DND-41 (cell line): ENCODE results near the gene PEX14.

Experiments
- ATAC-seq: fragments of 200-7000 bp; cut with Tn5 transposase; 3 replicates; pipeline ENCODE4 v1.9.1; 2021; ENCODE audit warnings: low read depth; ENCODE audit not compliant: insufficient read depth
- DNase-seq: peaks from one replicate; pipeline ENCODE4 v3.0.0-alpha.2; 2020
- H2AFZ ChIP-seq: 2 replicates; pipeline ENCODE4 v1.6.0; 2012; ENCODE audit warnings: low read depth, low read length
- H3K27ac ChIP-seq: 2 replicates; pipeline ENCODE4 v1.5.1; 2012; ENCODE audit warnings: low read length, inconsistent platforms
- H3K27me3 ChIP-seq: fragments of 200-600 bp; sonication (generic); 2 replicates; pipeline ENCODE4 v1.6.0; 2012; ENCODE audit warnings: low read length, mild to moderate bottlenecking, inconsistent platforms; ENCODE audit not compliant: insufficient read depth, poor library complexity
- H3K36me3 ChIP-seq: 2 replicates; pipeline ENCODE4 v1.5.1; 2012; ENCODE audit warnings: low read length, inconsistent platforms; ENCODE audit not compliant: insufficient read depth
- H3K4me1 ChIP-seq: 2 replicates; pipeline ENCODE4 v1.5.1; 2012; ENCODE audit warnings: mild to moderate bottlenecking, low read length; ENCODE audit not compliant: insufficient read depth
- H3K4me2 ChIP-seq: 2 replicates; pipeline ENCODE4 v1.6.0; 2012; ENCODE audit warnings: mild to moderate bottlenecking, moderate library complexity, low read length, inconsistent platforms; ENCODE audit not compliant: insufficient read depth
- H3K4me3 ChIP-seq, 2 experiments: fragments of 200-600 bp in 1 of 2; shearing (Covaris generic) in 1 of 2; 2 replicates each; pipeline ENCODE4 v1.5.1; 2012 to 2016; ENCODE audit warnings: inconsistent platforms in 2 of 2, low read length in 2 of 2, mild to moderate bottlenecking in 2 of 2, low read depth in 1 of 2, moderate library complexity in 1 of 2
- H3K79me2 ChIP-seq: 2 replicates; pipeline ENCODE4 v1.6.0; 2012; ENCODE audit warnings: low read length, inconsistent platforms; ENCODE audit not compliant: insufficient read depth
- H3K9ac ChIP-seq: 2 replicates; pipeline ENCODE4 v1.6.0; 2012; ENCODE audit warnings: low read depth, mild to moderate bottlenecking, inconsistent platforms, low read length, moderate library complexity
- H3K9me3 ChIP-seq: 2 replicates; pipeline ENCODE4 v1.5.1; 2012; ENCODE audit warnings: low read length, moderate library complexity, mild to moderate bottlenecking, inconsistent platforms; ENCODE audit not compliant: insufficient read depth, severe bottlenecking
- H4K20me1 ChIP-seq: 2 replicates; pipeline ENCODE4 v1.6.0; 2012; ENCODE audit warnings: low read length; ENCODE audit not compliant: insufficient read depth
- EZH2 ChIP-seq: IDR thresholded peaks from 3 replicates; pipeline ENCODE4 v1.6.1; 2012; ENCODE audit warnings: borderline replicate concordance, low read depth, mild to moderate bottlenecking, moderate library complexity, low read length, inconsistent platforms; ENCODE audit not compliant: severe bottlenecking
- TF ChIP-seq, protein P1 (sequence below): IDR thresholded peaks from 2 replicates; pipeline ENCODE4 v1.5.1; 2012; ENCODE audit warnings: borderline replicate concordance, low read length, moderate library complexity, mild to moderate bottlenecking; ENCODE audit not compliant: poor library complexity, severe bottlenecking; ENCODE audit errors: extremely low read depth

The PEX14 gene

DNA sequence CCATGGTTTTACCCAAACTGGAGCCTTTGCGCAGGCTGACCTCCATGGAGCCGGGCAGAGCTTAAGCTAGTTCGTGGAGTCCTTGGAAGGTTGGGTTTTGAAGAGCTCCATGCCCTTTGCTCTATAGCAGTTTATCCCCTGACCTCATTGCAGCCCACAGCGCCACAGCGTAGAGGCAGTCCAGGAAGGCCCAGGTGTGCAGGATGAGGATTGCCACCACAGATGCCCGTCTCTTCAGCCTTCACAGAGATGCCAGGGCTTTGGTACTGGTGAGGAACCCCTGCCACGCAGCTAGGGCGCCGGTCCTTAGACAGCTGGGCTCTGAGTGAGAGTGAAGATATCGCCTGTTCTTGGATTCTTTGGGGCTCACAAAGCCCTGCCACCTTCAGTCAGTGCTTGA lies 138.6 kb downstream of the PEX14 start:
- Histone ChIP-seq H3K4me3 (no peak overlapping the region), H4K20me1 (peaks cover 16% of the 10 kb centered on the region), H3K4me1 (no peaks in the 10 kb centered on the region), H2AFZ (no peak overlapping the region), H3K4me2 (no peak overlapping the region), H3K36me3 (0 out of 2 replicates have a peak, but pooled peaks cover 3% of the 10 kb centered on the region), H3K27me3 (no peaks in the 10 kb centered on the region), H3K9ac (no peak overlapping the region), H3K79me2 (no peaks in the 10 kb centered on the region), H3K27ac (no peak overlapping the region), H3K9me3 (no peaks in the 10 kb centered on the region)
- DNase-seq (no peak), ATAC-seq (no peak)
- TF ChIP-seq, protein P1, sequence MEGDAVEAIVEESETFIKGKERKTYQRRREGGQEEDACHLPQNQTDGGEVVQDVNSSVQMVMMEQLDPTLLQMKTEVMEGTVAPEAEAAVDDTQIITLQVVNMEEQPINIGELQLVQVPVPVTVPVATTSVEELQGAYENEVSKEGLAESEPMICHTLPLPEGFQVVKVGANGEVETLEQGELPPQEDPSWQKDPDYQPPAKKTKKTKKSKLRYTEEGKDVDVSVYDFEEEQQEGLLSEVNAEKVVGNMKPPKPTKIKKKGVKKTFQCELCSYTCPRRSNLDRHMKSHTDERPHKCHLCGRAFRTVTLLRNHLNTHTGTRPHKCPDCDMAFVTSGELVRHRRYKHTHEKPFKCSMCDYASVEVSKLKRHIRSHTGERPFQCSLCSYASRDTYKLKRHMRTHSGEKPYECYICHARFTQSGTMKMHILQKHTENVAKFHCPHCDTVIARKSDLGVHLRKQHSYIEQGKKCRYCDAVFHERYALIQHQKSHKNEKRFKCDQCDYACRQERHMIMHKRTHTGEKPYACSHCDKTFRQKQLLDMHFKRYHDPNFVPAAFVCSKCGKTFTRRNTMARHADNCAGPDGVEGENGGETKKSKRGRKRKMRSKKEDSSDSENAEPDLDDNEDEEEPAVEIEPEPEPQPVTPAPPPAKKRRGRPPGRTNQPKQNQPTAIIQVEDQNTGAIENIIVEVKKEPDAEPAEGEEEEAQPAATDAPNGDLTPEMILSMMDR: no peak

DNA sequence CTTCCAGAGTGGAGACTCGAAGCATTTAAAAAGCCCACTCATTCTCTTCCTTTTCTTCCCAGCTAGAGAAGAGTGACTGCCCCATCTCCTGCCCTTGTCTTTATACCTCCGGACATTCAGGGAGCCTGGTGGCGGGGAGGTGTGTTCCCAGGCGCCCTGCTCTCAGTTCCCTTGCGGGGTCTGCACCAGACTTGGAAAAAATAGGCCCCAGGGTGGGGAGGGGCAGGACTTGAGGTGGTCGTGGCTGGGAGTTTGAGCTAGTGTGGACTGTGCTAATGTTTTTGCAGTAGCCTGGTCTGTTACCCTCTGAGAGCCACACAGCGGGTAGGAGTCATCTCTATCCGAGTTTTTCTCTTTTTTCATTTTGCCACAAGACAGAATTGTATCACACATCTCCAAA lies 139.1 kb downstream of the PEX14 start:
- no peak overlapping the region for H2AFZ ChIP-seq

DNA sequence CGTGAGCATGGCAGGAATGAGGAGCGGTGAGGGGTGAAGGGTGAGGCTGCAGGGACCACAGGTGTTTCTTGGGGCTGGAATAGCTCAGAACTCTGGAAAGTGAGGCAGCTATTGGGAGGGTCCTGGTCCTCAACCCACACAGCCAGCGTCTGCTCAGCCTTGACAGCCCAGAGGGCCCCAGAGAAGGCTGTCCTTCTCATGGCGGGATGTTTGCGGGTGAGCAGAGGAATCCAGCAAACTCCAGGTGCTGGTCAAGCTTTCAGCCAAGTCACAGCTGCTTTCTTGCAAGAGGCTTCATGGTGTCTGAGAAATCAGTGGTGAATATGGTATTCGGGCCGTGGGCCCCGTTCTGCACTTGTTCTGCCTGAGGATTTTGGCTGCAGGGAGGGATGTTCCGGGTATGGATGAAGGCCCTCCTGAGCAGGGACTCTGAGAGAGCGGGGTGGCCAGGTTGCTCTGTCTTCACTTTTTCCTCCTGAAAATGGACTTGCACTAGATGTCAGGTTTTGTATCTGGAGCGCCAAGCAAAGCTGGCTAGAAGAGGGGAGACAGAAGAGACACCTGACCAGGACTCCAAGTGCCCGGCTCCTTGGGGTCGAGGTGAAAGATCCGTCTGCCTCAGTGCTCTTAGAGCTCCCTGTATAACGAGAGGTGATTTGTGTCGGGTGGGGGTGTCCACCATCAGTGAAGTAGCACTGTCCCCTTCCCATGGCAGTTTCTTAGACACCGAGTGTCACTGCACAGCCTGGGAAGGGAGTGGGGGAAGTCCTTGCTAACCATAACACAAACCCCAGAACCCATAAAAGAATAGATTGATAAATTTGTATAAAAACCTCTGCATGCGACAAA lies 139.9 kb downstream of the PEX14 start:
- H3K36me3 ChIP-seq: 0 out of 2 replicates have a peak, but pooled peaks cover 3% of the 10 kb centered on the region
- no peak overlapping the region for H3K4me3 ChIP-seq
- no peak overlapping the region for H3K4me2 ChIP-seq
- H3K27me3 ChIP-seq: no peaks in the 10 kb centered on the region
- no peaks in the 10 kb centered on the region for H3K79me2 ChIP-seq
- no peak overlapping the region for H3K9ac ChIP-seq
- DNase-seq (no peak), ATAC-seq (no peak)
- H2AFZ ChIP-seq: no peak overlapping the region
- H3K27ac ChIP-seq: no peak overlapping the region
- peaks cover 16% of the 10 kb centered on the region for H4K20me1 ChIP-seq
- no peaks in the 10 kb centered on the region for H3K9me3 ChIP-seq
- H3K4me1 ChIP-seq: no peaks in the 10 kb centered on the region
- TF ChIP-seq, protein P1: no peak
- TF ChIP-seq EZH2: no peak

More for the DNA sequence above, 139.1 kb downstream of the PEX14 start:
- Histone ChIP-seq H3K4me3 (no peak overlapping the region), H3K9me3 (no peaks in the 10 kb centered on the region), H3K36me3 (0 out of 2 replicates have a peak, but pooled peaks cover 3% of the 10 kb centered on the region), H3K27ac (no peak overlapping the region), H3K79me2 (no peaks in the 10 kb centered on the region), H4K20me1 (peaks cover 16% of the 10 kb centered on the region), H3K27me3 (no peaks in the 10 kb centered on the region), H3K9ac (no peak overlapping the region), H3K4me2 (no peak overlapping the region), H3K4me1 (no peaks in the 10 kb centered on the region)
- ATAC-seq (no peak), DNase-seq (no peak)
- TF ChIP-seq, protein P1: no peak
- TF ChIP-seq EZH2: no peak
